Progenitor cell of endocrine pancreas (in vitro differentiated cells): ENCODE data around the gene ARL14. TPM values are rescaled to one million over a fixed set of nuclear protein-coding genes. Genes with fewer than 3 reads are reported as not detected.
A peak's percentile ranks its signal among the peaks of the same experiment; 100 is the strongest.

Experiments used
- DNase-seq: peaks from one replicate; pipeline ENCODE4 v3.0.0; 2021; ENCODE audit warnings: low spot score; ENCODE audit not compliant: unreplicated experiment
- H3K27ac Mint-ChIP-seq: 2 replicates; pipeline ENCODE4 v1.8.0; 2021; ENCODE audit warnings: mild to moderate bottlenecking, moderate library complexity, mixed read lengths
- H3K27me3 Mint-ChIP-seq: 2 replicates; pipeline ENCODE4 v1.8.0; 2021; ENCODE audit warnings: mixed read lengths
- H3K36me3 Mint-ChIP-seq: 2 replicates; pipeline ENCODE4 v1.8.0; 2022; ENCODE audit warnings: mixed read lengths; ENCODE audit not compliant: insufficient read depth
- H3K4me1 Mint-ChIP-seq: 2 replicates; pipeline ENCODE4 v1.8.0; 2021; ENCODE audit warnings: low read depth, mixed read lengths
- H3K4me3 Mint-ChIP-seq: 2 replicates; pipeline ENCODE4 v1.8.0; 2021; ENCODE audit warnings: low read depth, mild to moderate bottlenecking, moderate library complexity, mixed read lengths
- H3K9me3 Mint-ChIP-seq: 2 replicates; pipeline ENCODE4 v1.8.0; 2021; ENCODE audit warnings: low read depth, mixed read lengths
- CTCF ChIP-seq: fragments of 200-600 bp; sonication (generic); IDR thresholded peaks from one replicate; pipeline ENCODE4 v1.5.0; 2021; ENCODE audit warnings: antibody characterized with exemption, mild to moderate bottlenecking; ENCODE audit not compliant: unreplicated experiment
- long read RNA-seq: library from polyadenylated mRNA; unstranded; transcript quantifications from one replicate; pipeline ENCODE4 v2.0.0, GENCODE V29; 2020
- total RNA-seq: library from RNA; stranded (reverse); gene quantifications from 2 replicates; pipeline ENCODE4 v1.2.1, GENCODE V29; 2021

The ARL14 gene
- 0.50 and 1.00 TPM in 2 replicates for total RNA-seq
- long read RNA-seq, partial matches to known transcripts = 0 of 1 reads
- long read RNA-seq, other reads (novel, unspliced or antisense) = 0 of 1 reads

- TF ChIP-seq CTCF = no peak
- Mint-ChIP-seq H3K9me3 (peaks cover 3% of the 10 kb centered on the region), H3K27me3 (no peaks in the 10 kb centered on the region), H3K4me3 (peak within 1 kb of the TSS; percentile 45), H3K36me3 (no peaks in the 10 kb centered on the region), H3K4me1 (peaks cover 49% of the 10 kb centered on the region), H3K27ac (peak within 1 kb of the TSS; percentile 95)
- no peak for DNase-seq
Observed at GRCh38 chr3:160676547-160677303, at the start of gene ARL14. ARL14 (plus strand) TSS chr3:160677160; CDS start chr3:160677347, 187 bp downstream.

- Mint-ChIP-seq H3K9me3 (no peaks in the 10 kb centered on the region), H3K27ac (no peak overlapping the region), H3K27me3 (no peaks in the 10 kb centered on the region), H3K36me3 (no peaks in the 10 kb centered on the region), H3K4me1 (no peaks in the 10 kb centered on the region), H3K4me3 (no peak overlapping the region)
- TF ChIP-seq CTCF = no peak
- no peak for DNase-seq
Observed at GRCh38 chr3:160629491-160629890, 47.5 kb upstream of the ARL14 start.

DNA sequence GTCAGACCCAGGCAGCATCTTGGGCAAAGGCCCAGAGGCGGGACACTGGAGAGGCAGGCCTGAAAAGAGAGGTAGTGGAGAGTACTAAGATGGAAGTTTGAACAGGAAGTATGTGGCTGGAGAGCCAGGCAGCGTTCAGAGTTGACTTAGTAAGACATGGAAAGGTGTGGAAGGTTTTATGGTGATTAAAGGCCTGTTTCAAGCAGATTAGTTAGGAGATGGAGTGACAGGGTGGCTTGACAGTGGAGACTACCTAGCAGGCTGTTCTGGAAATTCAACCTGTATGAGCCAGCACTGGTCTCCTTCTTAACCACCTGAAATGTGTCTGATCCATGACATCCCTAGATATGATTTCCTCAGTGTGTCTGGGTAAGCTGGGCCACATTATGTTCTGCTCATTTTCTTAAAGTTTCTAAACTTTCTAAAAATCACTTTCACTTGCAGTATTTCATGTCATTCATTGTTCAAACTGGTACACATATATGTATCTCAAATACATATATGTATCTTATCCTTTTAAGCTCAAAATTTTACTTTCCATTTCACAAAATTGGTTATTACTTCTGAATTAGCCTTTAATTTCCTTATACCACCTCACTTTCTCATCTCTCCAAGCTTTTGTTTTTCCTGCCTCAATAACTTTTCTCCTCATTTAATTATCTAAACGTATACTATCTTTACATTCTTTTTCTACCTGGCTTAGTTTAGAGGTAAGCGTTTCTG, 43.4 kb upstream of the ARL14 start:
- H3K4me1 Mint-ChIP-seq = no peaks in the 10 kb centered on the region
- no peak for TF ChIP-seq CTCF
- no peaks in the 10 kb centered on the region for H3K9me3 Mint-ChIP-seq
- DNase-seq = no peak
- no peaks in the 10 kb centered on the region for H3K27me3 Mint-ChIP-seq
- H3K27ac Mint-ChIP-seq = no peak overlapping the region
- H3K36me3 Mint-ChIP-seq = no peaks in the 10 kb centered on the region
- H3K4me3 Mint-ChIP-seq = no peak overlapping the region

- DNase-seq = no peak
- H3K9me3 Mint-ChIP-seq = no peaks in the 10 kb centered on the region
- H3K36me3 Mint-ChIP-seq = no peaks in the 10 kb centered on the region
- no peaks in the 10 kb centered on the region for H3K27me3 Mint-ChIP-seq
- TF ChIP-seq CTCF = no peak
- H3K4me3 Mint-ChIP-seq = no peak overlapping the region
- no peaks in the 10 kb centered on the region for H3K4me1 Mint-ChIP-seq
- no peak overlapping the region for H3K27ac Mint-ChIP-seq
Observed at GRCh38 chr3:160635213-160635612, 41.7 kb upstream of the ARL14 start.

DNA sequence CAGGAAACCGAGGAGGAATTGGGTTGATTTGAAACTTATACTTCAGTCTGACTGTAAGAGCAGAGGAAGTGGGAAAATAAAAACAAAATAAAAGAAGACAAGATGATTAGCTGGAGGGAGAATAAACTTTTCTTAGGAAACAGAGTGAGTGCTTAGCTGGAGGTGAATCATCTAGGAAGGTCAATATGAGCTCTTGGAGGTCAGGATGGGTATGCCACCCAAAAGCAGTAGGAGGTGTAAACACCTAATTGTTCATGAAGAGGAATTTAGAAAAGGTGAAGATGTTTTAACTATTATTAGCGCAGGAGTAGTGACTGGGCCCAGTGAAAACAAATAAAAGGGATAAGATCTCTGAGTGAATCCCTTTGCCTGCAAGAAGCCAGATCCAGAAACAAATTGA, 39.9 kb upstream of the ARL14 start:
- Mint-ChIP-seq H3K4me3 (no peak overlapping the region), H3K9me3 (no peaks in the 10 kb centered on the region), H3K27ac (no peak overlapping the region), H3K27me3 (no peaks in the 10 kb centered on the region), H3K36me3 (no peaks in the 10 kb centered on the region), H3K4me1 (peaks cover 2% of the 10 kb centered on the region)
- no peak for DNase-seq
- TF ChIP-seq CTCF = no peak
